Measurements from ENCODE around the gene RNF5.
A peak's percentile ranks its signal among the peaks of the same experiment; 100 is the strongest.
"Not testable (repeated sequence)": the region's sequence is repeated elsewhere in the genome, so short reads cannot be mapped to it uniquely, and the experiment has no call there.

RNF5 gene

DNA sequence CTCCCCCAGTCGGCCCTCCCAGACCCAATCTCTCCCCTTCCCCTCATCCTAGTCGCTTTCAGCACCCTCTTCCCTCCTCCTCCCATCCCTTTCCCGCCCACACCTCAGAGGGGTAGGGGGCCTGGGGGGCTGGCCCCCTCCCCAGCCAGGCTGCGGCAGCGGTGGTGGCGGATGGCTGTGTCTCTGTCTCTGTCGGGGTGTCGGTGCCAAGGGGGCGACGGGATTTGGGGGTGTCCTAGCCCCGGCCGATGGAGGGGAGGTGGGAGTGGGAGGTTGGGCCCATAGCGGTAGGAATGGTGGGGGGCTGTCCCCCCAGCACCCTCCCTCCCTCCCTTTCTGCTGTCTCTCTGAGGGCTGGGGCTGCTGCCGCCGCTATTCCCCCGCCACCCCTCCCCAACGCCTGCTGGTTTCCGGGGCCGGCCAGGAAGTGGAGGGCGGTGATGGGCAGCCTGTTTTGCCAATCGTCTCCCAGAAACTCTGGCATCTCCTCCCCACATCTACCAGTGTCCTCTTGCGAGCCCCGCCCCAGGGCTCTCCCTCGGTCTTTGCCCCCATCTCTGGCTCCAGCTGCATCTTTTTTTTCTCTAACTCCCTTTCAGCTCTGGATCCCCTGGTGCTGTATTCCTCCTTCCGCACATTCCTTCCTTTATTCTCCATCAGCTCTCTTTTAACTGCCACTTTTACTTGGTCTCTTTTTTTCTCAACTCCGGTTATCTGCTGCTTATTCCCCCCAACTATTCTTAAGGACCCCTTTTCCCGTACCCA, 2.3 kb upstream of the RNF5 start, which contains the start of gene AGPAT1:
AGPAT1 (minus strand) TSS at position 374 of the 765 bp plus-strand sequence. CDS start 4,588 bp downstream, outside the sequence.
- peak; percentile 95 for DNase-seq (ENCODE audit: low read depth)

- DNase-seq (ENCODE audit: low read depth), result no peak
These were observed 1.6 kb upstream of the RNF5 start for GRCh38 chr6:32176476-32177182.

GRCh38 chr6:32177183-32177787, 920 bp upstream of the RNF5 start:
- no peak for DNase-seq (ENCODE audit: low read depth)

- no peak for DNase-seq (ENCODE audit: low read depth)
These were observed 589 bp downstream of the RNF5 start for GRCh38 chr6:32178547-32179440.

GRCh38 chr6:32179766-32180405, 1.7 kb downstream of the RNF5 start:
- DNase-seq (ENCODE audit: low read depth), result no peak

DNA sequence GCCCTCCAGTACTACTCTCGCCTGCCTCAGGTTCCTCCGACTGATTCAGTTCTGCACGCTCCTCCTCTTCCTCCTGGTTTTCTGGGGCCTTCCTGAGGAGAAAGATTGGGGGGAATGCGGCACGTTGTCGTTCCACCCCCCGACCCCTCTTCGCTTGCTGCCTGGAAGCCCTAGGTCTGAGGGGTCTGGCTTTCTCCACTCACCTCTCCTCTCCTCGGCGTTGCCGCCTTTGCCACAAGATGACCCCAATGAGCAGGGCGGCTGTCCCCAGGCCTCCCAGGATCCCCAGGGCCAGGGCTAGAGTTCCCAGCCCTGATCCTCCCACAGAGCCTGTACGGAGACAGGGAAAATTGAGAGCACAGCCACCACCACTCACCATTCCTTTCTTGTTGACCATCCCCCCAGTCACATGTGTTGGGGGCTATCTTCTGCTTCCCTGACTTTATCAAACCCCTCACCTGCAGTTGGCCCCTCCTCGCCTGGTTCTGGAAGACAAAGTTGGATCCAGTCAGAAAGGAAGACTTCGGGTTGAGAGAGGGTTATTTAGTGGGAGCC, 3.0 kb downstream of the RNF5 start:
- no peak for DNase-seq (ENCODE audit: low read depth)

DNA sequence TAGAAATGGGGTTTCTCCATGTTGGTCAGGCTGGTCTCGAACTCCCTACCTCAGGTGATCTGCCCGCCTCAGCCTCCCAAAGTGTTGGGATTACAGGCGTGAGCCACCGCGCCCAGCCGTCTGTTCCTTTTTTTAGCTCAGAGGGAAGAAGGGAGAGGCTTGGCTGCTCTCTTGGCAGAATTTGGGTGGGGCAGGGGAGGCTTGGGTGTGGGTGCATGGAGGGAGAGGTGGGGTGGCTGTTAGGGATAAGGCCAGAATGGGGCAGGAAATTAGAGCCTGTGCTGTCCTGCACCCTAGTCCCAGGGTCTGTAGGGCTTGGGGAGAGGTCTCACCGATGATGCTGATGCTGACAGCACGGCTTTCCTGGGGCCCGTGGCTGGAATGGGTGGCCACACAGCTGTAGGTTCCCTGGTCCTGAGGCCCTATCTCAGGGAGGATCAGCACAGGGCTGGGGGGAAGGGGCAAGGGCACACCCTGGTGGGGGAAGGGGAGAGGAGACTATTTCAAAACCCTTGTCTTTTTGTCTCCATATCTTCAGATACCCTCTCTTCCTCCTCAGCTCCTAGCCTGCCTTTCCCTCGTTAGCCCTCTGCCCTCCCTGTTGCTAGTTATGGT, 3.8 kb downstream of the RNF5 start:
- DNase-seq (ENCODE audit: low read depth), result no peak

DNA sequence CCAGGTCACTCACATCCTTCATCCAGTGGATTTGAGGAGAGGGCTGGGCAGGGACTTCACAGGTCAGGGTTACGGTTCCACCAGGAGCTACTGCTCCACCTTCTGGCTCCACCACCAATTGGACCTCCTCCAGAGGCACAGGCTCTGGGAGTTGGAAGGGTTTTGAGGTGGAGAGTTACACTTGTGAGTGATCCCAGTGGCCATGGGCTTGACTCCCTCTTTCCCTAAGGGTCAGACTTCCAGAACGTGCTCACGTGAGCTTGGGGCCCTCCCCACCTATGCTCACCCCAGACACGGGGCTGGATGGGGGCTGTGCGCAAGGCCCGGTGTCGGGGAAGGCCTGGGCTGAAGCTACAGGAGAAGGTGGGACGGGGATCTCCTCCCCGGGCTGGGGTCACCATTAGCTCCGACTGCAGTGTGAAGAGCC, 4.4 kb downstream of the RNF5 start:
- no peak for DNase-seq (ENCODE audit: low read depth)

DNA sequence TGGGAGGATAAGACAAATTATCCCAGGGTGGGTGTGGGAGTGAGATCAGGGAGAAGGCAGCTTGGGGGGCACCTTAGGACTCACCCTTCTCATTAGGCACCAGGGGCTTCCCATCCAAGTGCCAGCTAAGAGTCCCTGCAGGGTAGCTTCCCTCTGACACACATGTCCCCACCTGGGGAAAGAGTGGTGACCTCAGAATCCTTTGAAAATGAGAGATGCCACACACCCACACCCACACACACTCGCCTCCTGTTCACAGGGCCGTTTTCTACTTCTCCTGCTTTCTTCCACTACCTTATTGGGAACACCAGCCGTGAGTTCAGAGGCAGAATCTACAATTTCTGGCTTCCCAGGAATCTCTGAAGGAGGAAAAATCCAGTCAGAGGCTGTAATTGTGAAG, 4.8 kb downstream of the RNF5 start:
- DNase-seq (ENCODE audit: low read depth), result no peak

GRCh38 chr6:32183483-32184083, 5.4 kb downstream of the RNF5 start:
- DNase-seq (ENCODE audit: low read depth), result no peak

DNA sequence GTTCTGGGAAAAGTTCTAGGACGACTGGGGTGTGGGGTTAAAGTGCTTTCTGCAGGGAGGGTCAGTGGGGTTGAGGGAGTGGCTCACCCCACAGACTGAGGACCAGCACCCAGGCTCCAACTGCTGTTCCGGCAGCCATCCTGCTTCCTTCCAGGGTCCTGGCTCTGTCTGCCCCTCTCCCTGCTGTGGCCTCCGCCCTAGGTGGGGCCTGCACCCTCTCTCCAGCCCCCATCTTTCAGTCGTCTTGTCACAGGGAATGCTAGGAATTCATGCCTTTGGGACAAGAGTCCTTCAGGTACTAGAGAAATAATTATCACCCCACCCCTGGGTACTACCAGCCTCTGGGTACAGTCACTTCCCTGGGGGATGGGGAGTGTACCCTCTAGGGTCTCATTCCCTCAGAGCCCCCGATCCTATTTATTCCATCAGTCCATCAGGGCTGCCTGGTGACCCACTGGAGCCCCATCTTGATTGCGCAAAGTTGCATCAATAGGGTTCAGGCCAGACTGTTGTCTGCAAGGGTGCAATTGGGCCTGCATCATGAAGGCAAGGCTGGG, 6.0 kb downstream of the RNF5 start, which contains the start of gene AGER:
AGER (minus strand) TSS at position 170 of the 557 bp plus-strand sequence; CDS start at position 139, 31 bp downstream.
- DNase-seq (ENCODE audit: low read depth), result no peak

DNA sequence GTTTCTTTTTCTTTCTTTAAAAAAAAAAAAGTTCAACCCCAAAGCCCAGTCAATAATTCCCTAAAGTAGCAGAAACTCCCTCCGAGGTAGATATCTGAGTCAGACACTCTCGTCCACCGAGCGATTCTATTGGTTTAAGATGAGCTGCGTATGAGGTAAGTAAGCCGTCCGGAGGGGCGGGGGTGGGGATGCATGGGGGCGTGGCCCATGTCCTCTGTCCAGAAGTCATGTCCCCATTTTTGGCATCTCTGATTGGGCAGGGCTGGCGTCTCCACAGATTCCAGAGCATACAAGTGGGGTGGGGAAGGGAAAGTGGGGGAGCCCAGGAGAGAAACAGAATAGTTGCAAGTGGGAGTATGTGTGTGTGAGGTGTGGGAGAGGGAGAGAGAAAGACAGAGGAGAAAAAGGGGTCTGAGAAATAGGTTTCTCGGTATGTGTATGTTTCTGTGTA, 7.5 kb downstream of the RNF5 start:
- DNase-seq (ENCODE audit: low read depth), result not testable (repeated sequence)

DNA sequence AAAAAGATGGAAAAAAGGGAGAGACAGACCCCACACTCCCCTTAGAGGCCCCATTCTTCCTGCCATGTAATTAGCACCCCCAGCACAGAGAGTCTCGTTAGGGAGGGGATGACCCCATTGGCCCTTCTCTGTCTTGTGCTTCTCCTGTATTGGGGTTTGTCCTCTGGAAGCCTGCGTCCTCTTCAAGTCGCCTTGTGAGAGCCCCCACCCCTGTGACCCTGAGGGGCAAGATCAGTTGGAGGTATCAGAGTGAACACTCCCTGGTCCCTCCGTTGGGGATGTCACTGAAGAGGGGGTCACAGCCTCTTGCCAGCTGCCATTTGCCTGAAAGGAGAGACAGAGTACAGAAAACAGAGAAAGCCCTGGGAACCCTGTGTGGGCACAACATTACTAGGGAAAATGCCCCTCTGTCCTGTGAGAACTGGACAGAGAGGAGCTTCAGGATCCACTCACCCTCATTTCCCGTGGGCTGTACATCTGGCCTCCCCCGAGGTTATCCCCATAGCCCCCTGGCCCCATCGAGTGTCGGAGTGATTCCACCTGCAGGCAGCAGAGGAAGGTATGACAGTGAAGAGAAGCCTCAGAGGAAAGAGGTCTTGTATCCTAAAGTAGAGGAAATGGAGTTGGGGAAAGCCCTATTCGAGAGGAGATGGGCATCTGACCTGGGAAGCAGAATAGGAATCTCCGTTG, 8.1 kb downstream of the RNF5 start:
- not testable (repeated sequence) for DNase-seq (ENCODE audit: low read depth)

DNA sequence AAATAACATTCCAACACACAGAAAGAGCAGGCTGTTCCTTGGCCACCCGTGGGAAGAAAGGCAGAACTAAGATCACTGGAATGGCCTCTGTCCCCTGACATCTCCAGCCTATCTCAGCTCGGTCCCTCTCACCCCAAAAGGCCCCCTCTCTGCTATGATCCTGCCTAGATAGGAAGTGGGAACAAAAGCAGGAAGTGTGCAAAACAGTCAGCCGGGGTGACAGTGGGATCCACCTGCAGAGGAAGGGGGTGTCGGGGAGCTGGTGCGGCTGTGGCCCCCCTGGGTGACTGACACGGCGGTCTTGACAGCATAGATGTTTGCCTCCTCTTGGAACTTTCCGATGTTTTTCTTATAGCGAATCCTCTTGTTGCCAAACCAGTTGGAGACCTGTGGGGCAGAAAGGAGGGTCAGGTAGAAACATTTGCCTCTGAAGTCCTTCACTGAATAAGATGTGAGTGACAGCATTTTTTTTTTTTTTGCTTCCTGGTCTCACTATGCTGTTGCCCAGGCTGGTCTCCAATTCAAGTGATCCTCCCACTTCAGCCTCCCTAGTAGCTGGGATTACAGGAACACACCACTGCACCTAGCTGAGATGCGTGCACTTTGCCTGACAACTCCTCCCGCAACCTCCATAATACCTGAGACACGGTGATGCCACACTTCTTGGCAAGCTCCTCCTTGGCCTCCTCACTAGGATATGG, 9.0 kb downstream of the RNF5 start:
- no peak for DNase-seq (ENCODE audit: low read depth)

DNA sequence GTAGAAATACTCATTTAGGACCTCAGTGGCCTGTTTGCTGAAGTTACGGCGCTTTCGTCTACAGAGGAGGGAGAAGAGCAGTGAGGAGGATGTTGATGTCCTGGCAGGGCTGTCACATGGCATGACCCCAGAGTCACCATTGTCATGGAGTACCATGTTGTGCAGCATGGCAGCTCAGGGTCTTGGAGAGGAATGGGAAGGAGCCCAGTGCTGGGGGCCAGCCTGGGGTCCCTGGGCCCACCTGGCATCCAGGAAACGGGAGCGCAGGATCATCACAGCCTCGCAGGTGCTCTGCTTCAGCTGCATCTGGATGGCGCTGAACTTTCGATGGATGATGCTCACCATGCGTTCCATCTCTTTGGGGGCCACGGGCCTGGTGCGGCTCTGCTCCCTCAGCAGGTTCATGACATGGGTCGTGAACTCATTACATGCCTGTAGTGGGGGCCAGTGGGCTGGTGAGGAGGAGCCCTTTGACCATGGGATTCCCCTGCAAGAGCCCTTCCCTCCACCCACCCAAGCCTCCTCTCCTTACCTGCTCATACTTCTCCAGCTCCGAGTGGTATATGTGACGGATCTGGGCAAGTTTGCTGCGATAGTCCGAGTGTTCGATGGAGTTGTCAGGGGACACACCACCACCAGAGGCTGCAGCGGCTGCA, 9.6 kb downstream of the RNF5 start:
- DNase-seq (ENCODE audit: low read depth), result not testable (repeated sequence)

DNA sequence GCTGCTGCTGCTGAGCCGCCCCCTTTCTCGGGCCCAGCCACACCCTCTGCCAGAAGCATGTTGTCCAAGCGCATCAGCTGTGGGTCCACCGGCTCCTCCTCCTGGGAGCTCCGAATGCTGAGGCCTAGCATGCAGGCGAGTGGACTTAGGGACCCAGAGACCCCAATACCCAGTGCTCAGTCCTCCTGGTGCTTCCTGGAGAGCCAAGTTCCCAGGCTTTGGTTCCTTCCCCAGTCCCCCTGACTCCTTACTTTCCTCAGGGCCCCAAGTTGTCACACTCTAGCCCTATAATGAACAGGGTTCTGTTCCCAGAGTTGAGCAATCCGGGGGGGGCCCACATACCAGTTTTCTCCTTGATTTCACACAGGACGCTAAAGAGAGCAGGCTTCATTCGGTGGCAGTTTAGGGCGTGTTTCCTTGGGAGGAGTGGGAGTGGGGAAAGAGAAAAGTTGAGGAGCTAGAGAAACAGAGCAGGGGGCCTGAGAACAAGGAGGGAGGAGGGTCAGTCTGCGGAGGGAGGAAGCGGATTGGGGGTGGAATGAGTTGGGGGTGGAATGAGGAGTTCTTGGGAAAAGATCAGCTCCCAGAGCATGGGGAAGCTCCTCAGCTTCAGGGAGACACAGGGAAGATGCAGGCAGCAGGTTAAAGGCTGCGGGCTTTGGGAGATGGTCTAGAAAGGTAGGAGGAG, 10.3 kb downstream of the RNF5 start:
- DNase-seq (ENCODE audit: low read depth), result no peak

DNA sequence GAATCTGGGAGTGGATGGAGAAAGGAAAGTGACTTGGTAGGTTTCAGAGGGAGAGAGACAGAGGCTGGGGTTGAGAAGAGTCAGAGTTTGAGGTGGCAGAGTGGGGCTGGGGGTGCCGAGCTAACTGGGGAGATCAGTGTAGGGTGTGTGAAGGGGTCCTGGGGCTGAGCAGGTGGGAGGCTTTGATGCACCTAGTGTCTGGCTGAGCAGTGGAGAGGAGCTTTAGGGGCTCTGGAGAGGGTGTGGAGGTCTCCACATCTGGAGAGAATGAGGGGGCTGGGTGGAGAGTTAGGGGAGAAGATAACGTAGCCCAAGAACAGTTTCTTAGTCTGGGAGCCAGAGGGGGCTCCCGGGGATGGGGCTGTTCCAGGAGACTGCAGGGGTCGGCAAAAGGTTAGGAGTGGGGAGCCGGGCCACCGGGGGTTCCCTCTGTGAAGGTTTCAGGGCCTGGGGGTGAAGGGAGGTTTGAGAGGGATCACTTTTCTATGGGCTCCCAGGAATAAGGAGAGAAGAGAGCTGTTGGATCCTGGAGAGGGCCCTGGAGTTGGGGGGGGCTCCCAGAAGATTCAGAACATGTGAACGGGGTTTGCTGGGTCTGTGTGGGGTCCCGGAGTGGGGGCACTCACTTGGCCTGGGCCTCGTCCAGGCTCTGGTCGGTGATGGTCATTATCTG, 11.0 kb downstream of the RNF5 start:
- no peak for DNase-seq (ENCODE audit: low read depth)

Data from activated T-cell treated with anti-CD3 and anti-CD28 coated beads for 1 hour (primary cell).